Measurements from ENCODE around the gene PRPF6. TPM values are rescaled to one million over a fixed set of nuclear protein-coding genes. Genes with fewer than 3 reads are reported as not detected.

Gene PRPF6
- total RNA-seq, 4 donors from 2014 or later, result 34.7 to 43.8 (median 40.2) TPM

DNA sequence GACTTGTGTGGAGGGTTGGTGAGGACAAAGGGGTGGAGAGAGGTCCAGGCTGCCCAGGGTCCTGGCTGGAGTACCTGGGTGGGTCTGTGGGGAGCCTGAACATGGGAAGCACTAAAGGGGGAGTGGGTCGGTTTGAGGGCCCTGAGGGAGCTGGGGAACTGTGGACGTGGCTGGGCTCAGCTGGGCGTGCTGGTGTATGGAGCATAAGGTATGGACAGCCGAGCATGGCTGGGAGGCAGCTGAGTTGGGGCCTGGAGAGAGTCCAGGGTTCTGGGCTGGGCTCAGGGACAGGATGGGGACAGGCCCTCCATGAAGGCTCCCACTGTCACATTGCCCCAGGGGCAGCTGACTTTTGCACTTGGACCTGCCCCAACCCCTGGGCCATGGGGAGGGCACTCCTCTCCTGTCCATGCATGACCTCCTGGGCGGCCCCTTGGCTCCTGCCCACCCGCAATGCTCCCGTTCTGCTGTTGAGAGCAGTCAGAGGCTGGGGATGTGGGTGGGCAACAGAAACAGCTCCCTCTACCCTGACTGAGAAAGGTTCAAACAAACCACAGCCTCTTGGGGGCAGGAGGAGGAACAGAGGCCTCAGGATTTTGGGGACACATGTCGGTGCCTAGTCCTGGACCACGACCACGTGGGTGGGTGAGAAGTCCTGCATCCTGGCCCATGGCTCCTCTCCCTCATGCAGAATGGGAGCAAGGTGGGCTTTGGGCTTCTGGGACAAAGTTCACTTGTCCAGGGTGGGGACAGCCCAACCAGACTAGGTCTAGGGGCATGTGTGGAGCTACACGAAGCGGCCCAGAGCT lies 59.5 kb downstream of the PRPF6 start:
- ATAC-seq (ENCODE audit: low FRiP score), result no peak
- no peak for DNase-seq (ENCODE audit: low spot score)
- TF ChIP-seq, protein P1, sequence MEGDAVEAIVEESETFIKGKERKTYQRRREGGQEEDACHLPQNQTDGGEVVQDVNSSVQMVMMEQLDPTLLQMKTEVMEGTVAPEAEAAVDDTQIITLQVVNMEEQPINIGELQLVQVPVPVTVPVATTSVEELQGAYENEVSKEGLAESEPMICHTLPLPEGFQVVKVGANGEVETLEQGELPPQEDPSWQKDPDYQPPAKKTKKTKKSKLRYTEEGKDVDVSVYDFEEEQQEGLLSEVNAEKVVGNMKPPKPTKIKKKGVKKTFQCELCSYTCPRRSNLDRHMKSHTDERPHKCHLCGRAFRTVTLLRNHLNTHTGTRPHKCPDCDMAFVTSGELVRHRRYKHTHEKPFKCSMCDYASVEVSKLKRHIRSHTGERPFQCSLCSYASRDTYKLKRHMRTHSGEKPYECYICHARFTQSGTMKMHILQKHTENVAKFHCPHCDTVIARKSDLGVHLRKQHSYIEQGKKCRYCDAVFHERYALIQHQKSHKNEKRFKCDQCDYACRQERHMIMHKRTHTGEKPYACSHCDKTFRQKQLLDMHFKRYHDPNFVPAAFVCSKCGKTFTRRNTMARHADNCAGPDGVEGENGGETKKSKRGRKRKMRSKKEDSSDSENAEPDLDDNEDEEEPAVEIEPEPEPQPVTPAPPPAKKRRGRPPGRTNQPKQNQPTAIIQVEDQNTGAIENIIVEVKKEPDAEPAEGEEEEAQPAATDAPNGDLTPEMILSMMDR (IDR thresholded peaks at IDR 0.05), result no peak

GRCh38 chr20:64041040-64041780 lies 60.3 kb downstream of the PRPF6 start:
- DNase-seq (ENCODE audit: low spot score) (no peak), ATAC-seq (ENCODE audit: low FRiP score) (no peak)
- TF ChIP-seq, protein P1 (IDR thresholded peaks at IDR 0.05), result no peak

GRCh38 chr20:64041781-64042053 lies 60.8 kb downstream of the PRPF6 start:
- TF ChIP-seq, protein P1 (IDR thresholded peaks at IDR 0.05), result no peak
- DNase-seq (ENCODE audit: low spot score) (no peak), ATAC-seq (ENCODE audit: low FRiP score) (no peak)

GRCh38 chr20:64042054-64042781 lies 61.3 kb downstream of the PRPF6 start:
- TF ChIP-seq, protein P1 (IDR thresholded peaks at IDR 0.05), result no peak
- DNase-seq (ENCODE audit: low spot score) (no peak), ATAC-seq (ENCODE audit: low FRiP score) (no peak)

GRCh38 chr20:64043768-64044167 lies 62.8 kb downstream of the PRPF6 start:
- TF ChIP-seq, protein P1 (IDR thresholded peaks at IDR 0.05), result no peak
- ATAC-seq (ENCODE audit: low FRiP score) (no peak), DNase-seq (ENCODE audit: low spot score) (no peak)

DNA sequence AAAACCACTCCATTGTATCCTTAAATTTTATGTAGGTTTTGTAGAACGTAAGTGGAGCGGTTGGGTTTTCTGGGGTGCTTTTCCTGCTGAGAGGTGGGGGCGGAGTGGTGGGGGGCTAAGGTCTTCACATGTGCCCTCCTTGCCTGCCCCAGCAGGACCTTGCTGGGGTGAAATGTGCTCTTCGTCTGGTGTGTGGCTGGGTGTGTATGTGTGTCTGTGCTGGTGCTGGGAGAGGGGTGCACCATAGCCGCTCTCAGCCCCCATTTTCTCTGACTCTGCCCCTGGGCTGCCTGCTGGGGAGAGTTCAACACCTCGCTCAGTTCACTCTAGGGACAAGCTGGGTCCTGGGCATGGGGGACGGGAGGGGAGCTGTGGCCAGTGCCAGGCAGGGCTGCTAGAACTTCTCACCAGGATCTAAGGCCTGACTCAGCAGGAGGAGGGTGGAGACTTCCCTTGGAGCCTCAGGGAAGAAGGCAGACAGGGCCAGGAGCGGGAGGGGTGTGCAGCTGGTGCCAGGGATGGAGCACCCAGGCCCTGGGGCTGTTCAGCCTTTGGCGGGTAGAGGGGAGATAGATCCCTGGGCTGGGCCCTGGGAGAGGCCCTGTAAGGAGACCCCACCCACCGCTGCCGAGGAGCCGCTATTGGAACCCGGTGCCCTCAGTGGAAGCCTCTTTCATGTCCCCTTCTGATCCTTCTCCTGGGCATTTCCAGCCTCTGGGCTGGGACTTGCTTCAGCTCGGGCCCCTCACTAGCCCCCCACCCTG lies 63.7 kb downstream of the PRPF6 start:
- TF ChIP-seq, protein P1 (IDR thresholded peaks at IDR 0.05), result no peak
- no peak for DNase-seq (ENCODE audit: low spot score)
- peak; percentile 20 for ATAC-seq (ENCODE audit: low FRiP score)
